ENCODE results near the gene MCAM.

DNA sequence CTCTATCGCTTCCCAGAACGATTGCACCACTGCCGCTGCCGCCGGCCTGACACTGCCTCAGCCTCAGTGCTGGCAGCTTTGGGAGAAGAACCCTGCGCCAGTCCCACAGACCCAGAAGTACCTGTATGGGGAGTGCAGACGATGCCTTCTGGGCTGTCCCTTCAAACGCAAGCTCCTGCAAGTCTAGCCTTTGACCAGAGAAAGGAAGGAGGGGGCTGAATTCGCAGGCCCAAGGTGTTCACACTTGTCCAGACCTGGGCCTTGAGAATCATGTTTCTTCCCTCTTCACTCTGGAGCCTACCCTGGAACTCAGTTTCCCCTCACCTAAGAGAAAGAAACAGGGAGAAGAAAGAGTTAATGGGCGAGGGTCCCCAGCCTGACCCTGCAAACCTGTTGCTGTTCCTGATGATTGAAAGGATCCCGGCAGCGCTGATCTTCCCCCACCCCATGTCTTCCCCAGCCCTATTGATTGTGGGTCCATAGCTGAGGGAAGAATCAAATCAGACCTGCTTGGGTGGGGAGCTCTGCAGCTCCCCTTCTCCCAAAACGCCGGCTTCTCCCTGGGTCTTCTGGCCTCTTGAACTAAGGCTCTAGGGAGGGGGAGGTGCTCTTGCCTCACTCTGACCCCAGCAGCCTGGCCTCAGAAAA, 786 bp upstream of the MCAM start:
- TF ChIP-seq, protein P1, sequence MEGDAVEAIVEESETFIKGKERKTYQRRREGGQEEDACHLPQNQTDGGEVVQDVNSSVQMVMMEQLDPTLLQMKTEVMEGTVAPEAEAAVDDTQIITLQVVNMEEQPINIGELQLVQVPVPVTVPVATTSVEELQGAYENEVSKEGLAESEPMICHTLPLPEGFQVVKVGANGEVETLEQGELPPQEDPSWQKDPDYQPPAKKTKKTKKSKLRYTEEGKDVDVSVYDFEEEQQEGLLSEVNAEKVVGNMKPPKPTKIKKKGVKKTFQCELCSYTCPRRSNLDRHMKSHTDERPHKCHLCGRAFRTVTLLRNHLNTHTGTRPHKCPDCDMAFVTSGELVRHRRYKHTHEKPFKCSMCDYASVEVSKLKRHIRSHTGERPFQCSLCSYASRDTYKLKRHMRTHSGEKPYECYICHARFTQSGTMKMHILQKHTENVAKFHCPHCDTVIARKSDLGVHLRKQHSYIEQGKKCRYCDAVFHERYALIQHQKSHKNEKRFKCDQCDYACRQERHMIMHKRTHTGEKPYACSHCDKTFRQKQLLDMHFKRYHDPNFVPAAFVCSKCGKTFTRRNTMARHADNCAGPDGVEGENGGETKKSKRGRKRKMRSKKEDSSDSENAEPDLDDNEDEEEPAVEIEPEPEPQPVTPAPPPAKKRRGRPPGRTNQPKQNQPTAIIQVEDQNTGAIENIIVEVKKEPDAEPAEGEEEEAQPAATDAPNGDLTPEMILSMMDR (IDR thresholded peaks at IDR 0.05): no peak
- TF ChIP-seq POLR2A (IDR thresholded peaks at IDR 0.05): no peak
